ENCODE results near the gene AOPEP.

The AOPEP gene

DNA sequence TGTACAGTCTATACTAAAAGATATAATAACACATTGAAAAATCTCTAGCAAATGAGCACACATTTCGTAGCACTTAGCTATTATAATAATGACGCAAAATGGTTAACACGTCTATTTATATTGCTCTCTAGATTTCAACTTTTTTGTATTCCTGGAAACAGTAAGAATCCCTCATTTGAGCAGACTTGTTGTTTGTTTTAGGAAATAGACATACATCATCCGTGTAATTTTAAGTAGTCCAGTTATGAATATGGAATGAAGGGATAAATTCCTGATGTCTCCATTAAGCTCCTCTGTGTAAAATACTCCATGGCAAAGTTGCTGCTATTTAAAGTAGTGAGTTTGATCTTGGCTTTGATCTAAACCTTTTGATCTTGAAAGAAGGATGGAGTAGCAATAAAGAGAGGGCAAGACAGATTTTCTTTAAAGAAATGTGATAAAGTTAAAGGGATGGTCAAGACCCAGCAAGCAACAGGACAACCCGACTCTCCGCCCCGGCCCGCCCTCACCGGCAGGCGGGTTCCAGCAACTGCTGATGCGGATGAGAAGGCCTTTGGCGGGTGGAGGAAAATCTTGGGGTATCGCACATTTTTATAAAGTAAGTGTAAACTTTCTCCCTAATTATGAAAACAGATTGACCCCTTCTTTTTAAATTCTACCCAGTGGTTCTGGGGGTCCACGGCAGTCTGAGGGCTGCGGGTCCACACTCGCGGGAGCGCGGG lies 277.4 kb downstream of the AOPEP start:
- no peak overlapping the region for H3K4me2 ChIP-seq (ENCODE audit: low read depth, low read length, poor library complexity, severe bottlenecking)
- H3K4me1 ChIP-seq (ENCODE audit: insufficient read depth, low read length, poor library complexity, severe bottlenecking), result no peaks in the 10 kb centered on the region
- no peak overlapping the region for H2AFZ ChIP-seq (ENCODE audit: low read length)
- TF ChIP-seq CTCF (conservative IDR thresholded peaks at IDR 0.05; ENCODE audit: low read length) (no peak), EZH2phosphoT487 (IDR thresholded peaks at IDR 0.05; ENCODE audit: borderline replicate concordance) (no peak)
- no peaks in the 10 kb centered on the region for H3K9me3 ChIP-seq (ENCODE audit: insufficient read depth, low read depth, low read length)
- H3K9me2 ChIP-seq (replicated peaks; ENCODE audit: low read depth, low read length), result no peaks in the 10 kb centered on the region
- H3K27me3 ChIP-seq (ENCODE audit: insufficient read depth, low read length, poor library complexity, severe bottlenecking), result no peaks in the 10 kb centered on the region
- H3K4me3 ChIP-seq (ENCODE audit: low read length, poor library complexity, severe bottlenecking), result no peak overlapping the region
- H4K20me1 ChIP-seq (ENCODE audit: insufficient read depth, low read length, poor library complexity, severe bottlenecking), result no peaks in the 10 kb centered on the region
- no peak overlapping the region for H3K9ac ChIP-seq (ENCODE audit: low read depth, low read length, poor library complexity, severe bottlenecking)
- no peaks in the 10 kb centered on the region for H3F3A ChIP-seq (ENCODE audit: low read depth)
- no peaks in the 10 kb centered on the region for H3K79me2 ChIP-seq (ENCODE audit: insufficient read depth, low read length)
- H3K36me3 ChIP-seq (ENCODE audit: insufficient read depth, low read length), result no peaks in the 10 kb centered on the region

DNA sequence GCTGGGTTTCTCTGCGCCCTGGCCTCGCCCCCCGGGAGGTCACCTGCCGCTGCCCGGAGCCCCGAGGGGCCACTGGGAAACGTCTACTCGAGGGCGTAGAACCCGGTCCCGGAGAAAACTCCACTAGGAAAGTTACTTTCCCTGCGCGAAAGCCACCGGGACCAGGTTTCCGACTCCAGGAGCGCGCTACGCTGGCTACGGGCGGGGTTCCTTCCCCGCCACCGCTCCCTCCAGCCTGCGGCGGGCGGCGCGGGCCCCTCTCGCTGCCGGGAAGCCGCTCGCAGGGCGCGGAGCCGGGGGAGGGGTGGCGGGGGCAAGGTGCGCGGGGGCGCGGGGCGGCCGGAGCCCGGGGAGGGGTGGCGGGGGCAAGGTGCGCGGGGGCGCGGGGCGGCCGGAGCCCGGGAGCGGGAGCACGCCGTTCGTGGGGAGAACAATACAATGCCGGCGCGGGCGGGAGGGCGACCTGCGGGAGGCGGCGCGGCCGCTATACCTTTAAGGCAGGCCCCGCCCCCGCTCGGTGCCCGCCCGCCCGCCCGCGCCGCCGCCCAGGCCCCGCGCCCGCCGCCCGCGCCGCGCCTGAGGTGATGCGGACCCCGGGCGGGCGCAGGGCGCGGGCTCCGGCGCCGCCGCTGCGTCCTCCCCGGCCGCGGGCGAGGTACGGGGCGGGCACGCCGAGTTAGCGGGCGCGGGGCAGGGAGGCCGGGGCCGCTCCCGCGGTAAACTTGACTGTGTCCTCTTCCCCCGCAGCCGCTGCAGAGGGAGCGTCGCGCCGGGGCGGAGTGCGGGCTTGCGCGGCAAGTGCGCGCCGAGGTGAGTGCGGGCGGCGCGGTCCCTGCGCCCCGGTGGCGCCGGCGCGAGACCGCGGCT lies 278.1 kb downstream of the AOPEP start:
- Histone ChIP-seq H3K79me2 (ENCODE audit: insufficient read depth, low read length) (no peaks in the 10 kb centered on the region), H3K4me1 (ENCODE audit: insufficient read depth, low read length, poor library complexity, severe bottlenecking) (no peaks in the 10 kb centered on the region), H3K36me3 (ENCODE audit: insufficient read depth, low read length) (no peaks in the 10 kb centered on the region), H3K9me3 (ENCODE audit: insufficient read depth, low read depth, low read length) (no peaks in the 10 kb centered on the region), H3K4me3 (ENCODE audit: low read length, poor library complexity, severe bottlenecking) (no peak overlapping the region), H3K9ac (ENCODE audit: low read depth, low read length, poor library complexity, severe bottlenecking) (no peak overlapping the region), H3F3A (ENCODE audit: low read depth) (no peaks in the 10 kb centered on the region), H3K27me3 (ENCODE audit: insufficient read depth, low read length, poor library complexity, severe bottlenecking) (no peaks in the 10 kb centered on the region), H3K4me2 (ENCODE audit: low read depth, low read length, poor library complexity, severe bottlenecking) (no peak overlapping the region), H4K20me1 (ENCODE audit: insufficient read depth, low read length, poor library complexity, severe bottlenecking) (no peaks in the 10 kb centered on the region), H2AFZ (ENCODE audit: low read length) (no peak overlapping the region), H3K9me2 (replicated peaks; ENCODE audit: low read depth, low read length) (no peaks in the 10 kb centered on the region)
- TF ChIP-seq EZH2phosphoT487 (IDR thresholded peaks at IDR 0.05; ENCODE audit: borderline replicate concordance), result no peak
- TF ChIP-seq CTCF (conservative IDR thresholded peaks at IDR 0.05; ENCODE audit: low read length), result no peak

DNA sequence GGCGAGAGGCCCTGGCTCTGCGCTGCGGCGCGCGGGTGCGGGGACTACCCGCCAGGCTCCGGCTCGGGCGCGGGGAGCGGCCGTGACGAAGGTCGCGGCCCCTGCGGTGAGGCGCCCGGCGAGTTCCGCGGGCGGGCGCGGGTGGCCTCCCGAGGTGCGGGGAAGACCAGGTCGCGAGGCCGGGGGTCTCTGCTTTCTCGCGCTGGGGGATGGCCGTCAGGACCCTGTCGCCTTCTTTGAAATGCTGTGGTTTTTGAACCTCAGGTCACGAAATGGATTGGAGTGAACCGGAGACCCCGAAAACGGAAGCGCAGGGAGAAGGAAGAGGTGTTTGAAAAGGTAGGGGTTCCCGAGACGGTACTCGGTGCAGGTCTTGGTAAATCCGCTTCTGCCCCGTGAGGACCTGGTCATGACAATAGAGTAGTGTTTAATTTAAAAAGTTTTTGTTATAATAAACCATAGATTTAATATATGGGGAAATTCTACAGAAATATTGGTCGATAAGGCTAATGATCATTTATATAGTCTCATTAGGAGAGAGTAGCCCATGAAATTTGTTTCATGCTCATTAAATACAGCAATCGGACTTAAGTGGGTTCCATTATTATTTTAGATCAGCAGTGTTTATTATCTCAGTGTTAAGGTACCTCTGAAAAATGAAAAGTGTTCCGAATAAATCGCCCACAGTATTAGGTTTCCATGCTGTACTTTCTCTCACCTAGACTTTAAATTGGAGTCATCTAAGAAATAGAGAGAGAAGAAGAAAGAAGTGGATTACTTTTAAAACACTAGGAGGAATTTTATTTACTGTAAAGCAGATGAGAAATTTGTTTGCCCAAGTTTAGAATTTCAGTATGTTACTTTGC lies 279.0 kb downstream of the AOPEP start:
- Histone ChIP-seq H3K27me3 (ENCODE audit: insufficient read depth, low read length, poor library complexity, severe bottlenecking) (no peaks in the 10 kb centered on the region), H3K36me3 (ENCODE audit: insufficient read depth, low read length) (no peaks in the 10 kb centered on the region), H3K4me3 (ENCODE audit: low read length, poor library complexity, severe bottlenecking) (no peak overlapping the region), H3K79me2 (ENCODE audit: insufficient read depth, low read length) (no peaks in the 10 kb centered on the region), H3K9me3 (ENCODE audit: insufficient read depth, low read depth, low read length) (no peaks in the 10 kb centered on the region), H3K9me2 (replicated peaks; ENCODE audit: low read depth, low read length) (no peaks in the 10 kb centered on the region), H3K4me1 (ENCODE audit: insufficient read depth, low read length, poor library complexity, severe bottlenecking) (no peaks in the 10 kb centered on the region), H3K9ac (ENCODE audit: low read depth, low read length, poor library complexity, severe bottlenecking) (no peak overlapping the region), H4K20me1 (ENCODE audit: insufficient read depth, low read length, poor library complexity, severe bottlenecking) (no peaks in the 10 kb centered on the region), H2AFZ (ENCODE audit: low read length) (no peak overlapping the region), H3K4me2 (ENCODE audit: low read depth, low read length, poor library complexity, severe bottlenecking) (no peak overlapping the region), H3F3A (ENCODE audit: low read depth) (no peaks in the 10 kb centered on the region)
- TF ChIP-seq EZH2phosphoT487 (IDR thresholded peaks at IDR 0.05; ENCODE audit: borderline replicate concordance) (no peak), CTCF (conservative IDR thresholded peaks at IDR 0.05; ENCODE audit: low read length) (no peak)
